Measurements from ENCODE around the gene LFNG.

LFNG gene

GRCh38 chr7:2576742-2577491, 57.3 kb downstream of the LFNG start:
- no peak for DNase-seq

Measured in NCI-H1105 treated with DMSO at 0.1 percent for 48 hours (cell line).